Measurements from ENCODE around the gene SLC12A4. TPM values are rescaled to one million over a fixed set of nuclear protein-coding genes. Genes with fewer than 3 reads are reported as not detected.
"Not testable (repeated sequence)": the region's sequence is repeated elsewhere in the genome, so short reads cannot be mapped to it uniquely, and the experiment has no call there.

SLC12A4 gene
- total RNA-seq, 1 donor from 2014 or later, result 40.6 TPM

GRCh38 chr16:67945392-67945933, 23.0 kb downstream of the SLC12A4 start:
- H3K4me1 Mint-ChIP-seq, result peaks cover 5% of the 10 kb centered on the region
- no peak for DNase-seq
- intact Hi-C loops (cut with micrococcal nuclease), result no loop called here
- no peaks in the 10 kb centered on the region for H3K9me3 Mint-ChIP-seq
- no peaks in the 10 kb centered on the region for H3K27me3 Mint-ChIP-seq
- H3K27ac Mint-ChIP-seq, result no peak overlapping the region
- H3K36me3 Mint-ChIP-seq (ENCODE audit: low read depth), result peaks cover 11% of the 10 kb centered on the region
- no peak overlapping the region for H3K4me3 Mint-ChIP-seq

GRCh38 chr16:67944690-67945391, 23.6 kb downstream of the SLC12A4 start:
- Mint-ChIP-seq H3K4me1 (peaks cover 11% of the 10 kb centered on the region), H3K27me3 (no peaks in the 10 kb centered on the region), H3K27ac (no peak overlapping the region), H3K4me3 (no peak overlapping the region), H3K9me3 (no peaks in the 10 kb centered on the region), H3K36me3 (ENCODE audit: low read depth) (peaks cover 15% of the 10 kb centered on the region)
- intact Hi-C loops (cut with micrococcal nuclease), result no loop called here
- DNase-seq, result no peak

GRCh38 chr16:67943619-67944504, 24.6 kb downstream of the SLC12A4 start, which contains the start of gene LCAT:
Gene LCAT (minus strand): TSS chr16:67944120. CDS start chr16:67944101, 19 bp downstream.
- Mint-ChIP-seq H3K4me3 (no peak within 1 kb of the TSS), H3K4me1 (peaks cover 19% of the 10 kb centered on the region), H3K27me3 (no peaks in the 10 kb centered on the region), H3K27ac (no peak within 1 kb of the TSS), H3K9me3 (no peaks in the 10 kb centered on the region), H3K36me3 (ENCODE audit: low read depth) (peaks cover 16% of the 10 kb centered on the region)
- DNase-seq, result no peak
- intact Hi-C loops (cut with micrococcal nuclease), result no loop called here

- Mint-ChIP-seq H3K27ac (no peak overlapping the region), H3K36me3 (ENCODE audit: low read depth) (peaks cover 16% of the 10 kb centered on the region)
Observed at GRCh38 chr16:67943256-67943618, 25.2 kb downstream of the SLC12A4 start.

GRCh38 chr16:67942510-67943255, 25.8 kb downstream of the SLC12A4 start:
- DNase-seq, result no peak
- Mint-ChIP-seq H3K27me3 (no peaks in the 10 kb centered on the region), H3K9me3 (no peaks in the 10 kb centered on the region), H3K36me3 (ENCODE audit: low read depth) (peaks cover 16% of the 10 kb centered on the region), H3K27ac (no peak overlapping the region), H3K4me3 (no peak overlapping the region), H3K4me1 (peaks cover 19% of the 10 kb centered on the region)
- intact Hi-C loops (cut with micrococcal nuclease), result no loop called here

More at GRCh38 chr16:67943256-67943618, 25.2 kb downstream of the SLC12A4 start:
- no peak overlapping the region for H3K4me3 Mint-ChIP-seq
- intact Hi-C loops (cut with micrococcal nuclease), result no loop called here
- no peaks in the 10 kb centered on the region for H3K9me3 Mint-ChIP-seq
- DNase-seq, result no peak
- H3K4me1 Mint-ChIP-seq, result peaks cover 19% of the 10 kb centered on the region
- no peaks in the 10 kb centered on the region for H3K27me3 Mint-ChIP-seq

GRCh38 chr16:67942200-67942509, 26.3 kb downstream of the SLC12A4 start:
- Mint-ChIP-seq H3K9me3 (no peaks in the 10 kb centered on the region), H3K4me3 (no peak overlapping the region), H3K36me3 (ENCODE audit: low read depth) (peaks cover 18% of the 10 kb centered on the region), H3K27me3 (no peaks in the 10 kb centered on the region), H3K27ac (no peak overlapping the region), H3K4me1 (peaks cover 21% of the 10 kb centered on the region)
- intact Hi-C loops (cut with micrococcal nuclease), result no loop called here
- peak; percentile 81 for DNase-seq

GRCh38 chr16:67941469-67942199, 26.8 kb downstream of the SLC12A4 start:
- intact Hi-C loops (cut with micrococcal nuclease), result no loop called here
- Mint-ChIP-seq H3K9me3 (no peaks in the 10 kb centered on the region), H3K36me3 (ENCODE audit: low read depth) (peaks cover 19% of the 10 kb centered on the region), H3K27me3 (no peaks in the 10 kb centered on the region), H3K27ac (peak overlapping the region; percentile 60), H3K4me3 (no peak overlapping the region), H3K4me1 (peaks cover 25% of the 10 kb centered on the region)
- no peak for DNase-seq

- no peak overlapping the region for H3K4me3 Mint-ChIP-seq
- peaks cover 23% of the 10 kb centered on the region for H3K36me3 Mint-ChIP-seq (ENCODE audit: low read depth)
- intact Hi-C loops (cut with micrococcal nuclease), result no loop called here
- no peaks in the 10 kb centered on the region for H3K9me3 Mint-ChIP-seq
- peak overlapping the region; percentile 71 for H3K27ac Mint-ChIP-seq
- peaks cover 27% of the 10 kb centered on the region for H3K4me1 Mint-ChIP-seq
- no peak for DNase-seq
- no peaks in the 10 kb centered on the region for H3K27me3 Mint-ChIP-seq
Observed at GRCh38 chr16:67940446-67941089, 27.9 kb downstream of the SLC12A4 start.

GRCh38 chr16:67939507-67940445, 28.7 kb downstream of the SLC12A4 start:
- Mint-ChIP-seq H3K27me3 (no peaks in the 10 kb centered on the region), H3K4me1 (peaks cover 35% of the 10 kb centered on the region), H3K36me3 (ENCODE audit: low read depth) (peaks cover 31% of the 10 kb centered on the region), H3K27ac (peak overlapping the region; percentile 71), H3K9me3 (no peaks in the 10 kb centered on the region), H3K4me3 (peak overlapping the region; percentile 43)
- DNase-seq, result no peak
- intact Hi-C loops (cut with micrococcal nuclease), result loop anchor here (5.0 to 10.0 kb wide), 7 partner anchors 67 to 457 kb away; partner anchors contain the start of genes ACD, AGRP, ATP6V0D1 and C16orf86

GRCh38 chr16:67937713-67938112, 30.7 kb downstream of the SLC12A4 start:
- H3K27me3 Mint-ChIP-seq, DNase-seq, H3K9me3 Mint-ChIP-seq: not testable (repeated sequence)
- Mint-ChIP-seq H3K4me1 (peaks cover 38% of the 10 kb centered on the region), H3K4me3 (peak overlapping the region; percentile 100), H3K27ac (peak overlapping the region; percentile 92), H3K36me3 (ENCODE audit: low read depth) (peaks cover 41% of the 10 kb centered on the region)
- intact Hi-C loops (cut with micrococcal nuclease), result loop anchor here (1.0 to 10.0 kb wide), 8 partner anchors 31 to 455 kb away; partner anchors contain the start of genes ACD, AGRP, ATP6V0D1 and C16orf86

- Mint-ChIP-seq H3K4me3 (peak overlapping the region; percentile 100), H3K36me3 (ENCODE audit: low read depth) (peaks cover 44% of the 10 kb centered on the region), H3K27me3 (no peaks in the 10 kb centered on the region), H3K4me1 (peaks cover 38% of the 10 kb centered on the region), H3K27ac (peak overlapping the region; percentile 92), H3K9me3 (no peaks in the 10 kb centered on the region)
- DNase-seq, result peak; percentile 95
- intact Hi-C loops (cut with micrococcal nuclease), result loop anchor here (1.0 to 10.0 kb wide), 9 partner anchors 31 to 455 kb away; partner anchors contain the start of genes ACD, AGRP, ATP6V0D1 and C16orf86
Observed at GRCh38 chr16:67936880-67937605, 31.4 kb downstream of the SLC12A4 start.
